Measurements from ENCODE around the gene PTGES3L.
"Not testable (repeated sequence)": the region's sequence is repeated elsewhere in the genome, so short reads cannot be mapped to it uniquely, and the experiment has no call there.

Gene PTGES3L

DNA sequence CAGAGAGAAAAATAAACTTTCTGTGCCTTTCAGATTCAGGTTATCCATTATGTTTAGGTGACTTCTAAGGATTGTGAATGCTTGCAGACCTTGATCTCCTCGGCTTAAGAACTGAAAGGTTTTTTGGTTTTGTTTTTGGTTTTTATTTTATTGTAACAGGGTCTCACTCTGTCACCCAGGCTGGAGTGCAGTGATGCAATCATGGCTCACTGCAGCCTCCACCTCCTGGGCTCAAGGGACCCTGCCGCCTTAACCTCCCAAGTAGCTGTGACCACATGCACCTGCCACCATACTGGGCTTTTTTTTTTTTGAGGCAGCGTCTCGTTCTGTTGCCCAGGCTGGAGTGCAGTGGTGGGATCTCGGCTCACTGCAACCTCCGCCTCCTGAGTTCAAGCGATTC is 56.4 kb downstream of the PTGES3L start:
- intact Hi-C loops (cut with DNase I) = not testable (repeated sequence)
- peak in 1 of 10 donors; percentile 9 for DNase-seq

DNA sequence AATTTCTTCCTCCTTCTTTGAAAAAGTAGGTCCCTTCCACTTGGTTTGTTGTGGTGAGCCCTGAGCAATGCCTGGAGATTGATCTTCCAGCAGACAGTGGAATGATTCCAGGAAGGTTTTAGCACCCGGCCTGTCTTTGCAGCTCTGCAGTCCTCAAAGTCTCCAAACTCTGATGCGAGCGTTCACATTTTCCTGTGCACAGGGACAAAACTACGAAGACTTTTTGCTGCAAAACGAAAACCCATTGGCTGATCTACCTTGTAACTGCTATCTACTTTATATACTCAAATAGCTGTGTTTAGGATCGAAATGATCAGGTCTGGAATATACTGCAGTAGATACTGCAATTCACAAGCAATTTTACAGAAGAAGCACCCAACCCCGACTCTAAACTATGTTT is 57.6 kb downstream of the PTGES3L start:
- intact Hi-C loops (cut with DNase I) = no loop called here
- no peak for DNase-seq

DNA sequence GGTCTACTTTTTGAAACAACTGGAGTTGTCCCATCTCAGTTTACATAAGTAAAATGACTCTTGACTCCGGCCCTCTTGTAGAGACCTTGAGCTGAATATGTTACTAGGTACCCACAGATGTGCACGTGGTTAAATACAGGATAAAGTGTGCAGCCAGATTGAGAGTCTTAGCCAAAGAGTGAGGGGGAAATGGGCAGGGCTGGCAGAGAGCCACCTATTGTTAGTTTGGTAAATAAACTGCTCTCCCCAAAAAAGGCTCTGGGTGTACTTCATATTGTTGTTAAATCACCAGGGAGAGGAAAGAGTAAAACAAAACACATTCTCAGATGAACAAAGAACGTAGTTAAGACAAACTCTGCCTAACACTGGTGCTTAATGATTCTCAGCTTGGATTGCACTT is 59.0 kb downstream of the PTGES3L start:
- peak in 1 of 10 donors; percentile 5 for DNase-seq
- intact Hi-C loops (cut with DNase I) = no loop called here

DNA sequence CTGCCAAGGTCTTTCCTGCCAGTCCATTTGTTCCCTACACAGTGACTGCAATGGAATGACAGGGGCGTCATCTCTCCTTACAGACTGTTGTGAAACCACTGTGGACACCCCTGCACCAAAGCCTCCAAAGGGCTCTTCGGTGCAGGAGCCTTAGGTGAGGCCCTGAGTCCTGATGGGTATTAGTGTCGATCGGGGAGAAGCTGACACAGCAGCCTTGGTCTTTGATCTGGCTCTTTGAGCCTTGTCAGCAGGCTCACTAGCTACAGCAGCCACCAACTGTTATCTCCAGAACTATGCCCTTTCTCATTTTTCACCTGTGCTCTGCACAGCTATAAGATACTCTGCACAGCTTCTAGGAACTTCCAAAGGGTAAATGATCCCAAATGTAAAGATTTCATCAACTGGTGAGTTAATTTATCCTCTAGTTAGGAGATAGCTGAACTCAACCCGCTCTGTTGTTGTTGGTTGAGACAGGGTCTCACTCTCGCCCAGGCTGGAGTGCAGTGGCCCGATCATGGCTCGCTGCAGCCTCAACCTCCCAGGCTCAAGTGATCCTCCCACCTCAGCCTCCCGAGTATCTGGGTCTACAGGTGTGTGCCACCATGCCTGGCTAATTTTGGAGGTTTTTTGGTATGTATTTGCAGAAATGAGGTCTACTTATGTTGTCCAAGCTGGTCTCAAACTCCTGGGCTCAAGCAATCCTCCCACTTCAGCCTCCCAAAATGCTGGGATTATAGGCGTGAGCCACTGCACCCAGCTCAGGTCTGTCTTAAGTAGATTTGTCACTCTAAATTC is 59.6 kb downstream of the PTGES3L start:
- intact Hi-C loops (cut with DNase I) = no loop called here
- peak in 1 of 10 donors; percentile 40 for DNase-seq

DNA sequence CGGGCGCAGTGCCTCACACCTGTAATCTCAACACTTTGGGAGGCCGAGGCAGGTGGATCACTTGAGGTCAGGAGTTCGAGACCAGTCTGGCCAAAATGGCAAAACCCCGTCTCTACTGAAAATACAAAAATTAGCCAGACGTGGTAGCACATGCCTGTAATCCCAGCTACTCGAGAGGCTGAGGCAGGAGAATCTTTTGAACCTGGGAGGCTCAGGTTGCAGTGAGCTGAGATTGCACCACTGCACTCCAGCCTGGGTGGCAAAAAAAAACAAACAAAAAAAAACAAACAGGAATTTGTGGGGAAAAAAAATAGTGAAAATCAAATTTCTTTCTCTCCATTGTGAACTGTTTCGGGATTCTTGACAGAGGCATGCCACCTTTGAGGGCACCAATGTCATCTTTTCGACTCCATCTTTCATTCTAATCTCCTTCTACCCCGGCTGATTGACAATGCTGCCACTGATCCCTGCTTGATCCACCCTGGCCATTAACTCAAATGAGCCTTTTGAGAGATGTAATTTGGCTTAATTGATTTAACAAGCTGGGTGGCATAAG is 60.3 kb downstream of the PTGES3L start:
- DNase-seq = peak in 1 of 10 donors; percentile 4
- intact Hi-C loops (cut with DNase I) = not testable (repeated sequence)

DNA sequence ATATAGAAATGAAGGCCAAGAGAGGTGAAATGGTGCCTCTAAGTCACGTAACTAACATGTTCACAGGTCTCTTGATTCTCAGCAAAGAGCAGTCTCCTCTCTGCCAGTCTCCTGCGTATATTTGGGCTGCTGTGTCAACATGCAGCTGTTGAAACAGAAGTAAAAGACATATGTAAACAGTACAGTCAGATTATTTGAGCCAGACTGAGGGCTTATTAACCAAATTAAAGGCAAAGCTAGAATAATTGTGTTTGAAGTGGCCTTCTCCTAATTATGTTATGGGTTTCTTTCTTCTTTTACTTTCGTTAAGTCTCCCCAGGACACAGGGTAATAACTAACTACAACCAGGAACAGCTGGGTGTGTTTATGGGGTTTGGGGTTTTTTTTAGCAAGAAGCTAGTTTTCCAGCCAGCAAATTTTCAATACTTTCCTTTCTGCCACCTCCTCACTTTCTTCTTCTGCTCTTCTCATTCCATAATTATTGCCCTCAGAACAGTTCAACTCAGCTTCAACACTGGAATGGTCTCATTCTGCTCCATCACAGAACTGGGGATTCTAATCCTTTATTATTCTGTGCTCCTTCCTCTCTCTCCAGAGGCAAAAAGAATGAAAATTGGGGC is 60.9 kb downstream of the PTGES3L start:
- intact Hi-C loops (cut with DNase I) = no loop called here
- DNase-seq = peak in 1 of 10 donors; percentile 38

Measured in posterior cingulate gyrus (tissue), 11 donors.